HG02798 (cell line): ENCODE measurements around the gene TRIM65.

Experiments
- ATAC-seq: cut with Tn5 transposase; IDR thresholded peaks from one replicate; pipeline ENCODE4 v1.9.1; 2021; ENCODE audit warnings: mild to moderate bottlenecking; ENCODE audit not compliant: unreplicated experiment, poor library complexity

TRIM65 gene

GRCh38 chr17:75919611-75920010, 22.9 kb upstream of the TRIM65 start:
- ATAC-seq: no peak

DNA sequence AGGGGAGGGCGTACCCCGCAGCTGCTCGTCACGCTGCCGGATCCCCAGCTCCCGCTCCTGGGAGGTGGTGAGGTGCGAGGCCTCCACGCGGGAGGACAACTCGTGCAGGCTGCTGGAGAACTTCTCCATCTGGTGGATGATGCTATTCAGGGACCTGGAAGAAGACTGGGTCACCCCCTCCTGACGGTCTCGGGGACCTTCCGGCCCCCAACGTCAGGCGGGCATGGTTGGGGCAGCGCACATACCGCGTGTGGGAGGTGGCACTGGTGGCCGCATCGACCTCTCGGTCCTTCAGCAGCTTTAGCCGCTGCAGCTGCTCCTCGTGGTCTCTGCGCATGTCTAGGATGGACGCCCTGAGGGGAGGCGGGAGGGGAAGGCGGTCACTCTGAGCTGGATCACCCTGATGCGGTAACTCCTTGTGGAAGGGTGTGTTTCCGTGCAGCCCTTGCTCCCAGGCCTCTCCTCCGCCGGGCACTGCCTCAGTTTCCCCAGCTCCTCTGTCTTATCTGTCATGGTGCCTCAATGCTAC, 21.2 kb upstream of the TRIM65 start:
- no peak for ATAC-seq

DNA sequence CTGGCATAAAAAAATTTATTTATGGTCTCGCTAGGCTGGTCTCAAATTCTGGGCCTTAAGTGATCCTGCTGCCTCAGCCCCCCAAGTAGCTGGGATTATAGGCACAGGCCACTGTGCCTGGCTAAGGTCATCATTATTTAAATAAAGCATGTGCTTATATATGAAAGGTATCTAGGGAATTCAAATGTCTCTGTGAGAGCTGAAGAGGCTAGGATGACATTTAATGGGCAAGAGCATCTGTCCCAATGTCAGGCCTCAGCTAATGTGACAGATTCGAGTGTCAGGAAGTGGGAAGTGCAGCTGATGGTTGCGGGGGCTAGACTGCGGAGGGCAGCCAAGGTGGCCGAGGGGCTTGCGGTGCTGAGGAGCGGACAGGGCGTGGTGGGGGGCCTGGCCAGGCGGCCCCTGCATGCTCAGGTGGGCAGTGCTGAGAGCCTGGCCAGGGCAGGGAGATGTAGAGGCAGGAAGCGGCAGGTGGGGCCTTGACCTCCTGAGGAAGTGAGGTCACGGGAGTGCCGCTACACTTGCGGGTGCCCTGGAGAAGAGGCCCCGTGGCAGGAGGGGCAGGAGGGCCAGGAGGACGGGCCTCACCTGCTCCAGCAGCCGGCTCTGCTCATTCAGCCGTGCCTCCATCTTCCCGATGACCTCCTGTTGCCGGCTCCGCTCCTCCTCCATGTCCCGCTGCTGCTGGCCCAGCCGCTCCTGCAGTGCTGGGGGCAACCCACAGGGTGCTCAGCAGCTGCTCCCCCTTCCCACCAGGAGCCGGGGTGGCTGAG, 20.6 kb upstream of the TRIM65 start:
- ATAC-seq: no peak

- ATAC-seq: no peak
These were observed 18.5 kb upstream of the TRIM65 start for GRCh38 chr17:75915268-75915667.

GRCh38 chr17:75914643-75915267, 18.0 kb upstream of the TRIM65 start:
- no peak for ATAC-seq

DNA sequence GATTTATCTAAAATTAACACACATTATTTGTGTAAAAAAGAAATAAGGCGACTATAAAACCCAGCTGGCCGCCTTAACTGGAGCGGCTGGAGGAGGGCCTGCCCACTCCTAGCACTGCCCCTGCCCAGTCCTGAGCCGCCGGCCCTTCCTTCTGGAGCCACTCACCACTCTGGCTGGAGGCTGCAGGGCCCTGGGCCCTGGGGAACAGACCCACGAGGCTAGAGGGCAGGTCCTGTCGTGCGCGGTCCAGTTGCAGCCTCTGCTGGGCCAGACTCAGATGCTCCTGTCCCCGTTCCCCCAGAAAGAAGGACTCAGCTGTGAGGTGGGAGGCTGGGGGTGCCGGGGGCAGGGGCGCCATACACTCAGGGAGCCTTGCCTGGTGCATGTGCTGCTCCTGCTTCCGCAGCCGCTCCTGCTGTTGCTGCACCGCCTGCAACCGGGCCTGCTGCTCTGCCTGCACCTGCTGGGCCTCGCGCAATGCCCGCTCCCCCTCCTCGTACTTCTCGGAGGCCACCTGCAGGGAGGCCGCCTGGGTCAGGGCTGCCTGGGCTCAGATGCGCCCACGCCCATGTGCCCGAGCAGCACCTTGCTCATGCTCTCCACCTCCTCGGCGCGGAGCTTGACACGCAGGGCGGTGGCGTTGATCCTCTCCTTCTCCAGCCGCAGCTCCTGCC, 16.9 kb upstream of the TRIM65 start:
- no peak for ATAC-seq

DNA sequence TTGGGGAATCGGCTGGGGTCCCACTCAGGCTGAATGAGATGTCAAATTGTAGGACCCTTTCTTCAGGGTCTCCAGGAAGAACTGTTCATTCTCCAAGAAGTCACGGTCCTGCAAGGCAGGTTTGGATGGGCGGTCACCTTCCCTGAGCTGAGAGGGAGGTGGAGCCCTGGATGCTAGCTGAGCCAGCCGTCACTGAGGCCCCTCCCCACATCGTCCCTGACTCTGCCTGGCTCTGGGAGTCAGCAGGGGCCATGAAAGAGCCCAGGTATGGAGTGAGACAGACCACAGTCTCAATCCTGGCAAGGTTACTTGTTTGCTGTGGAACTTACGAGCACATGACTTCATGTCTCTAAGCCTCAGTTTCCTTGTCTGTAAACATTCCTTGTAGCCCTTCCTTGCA, 13.9 kb upstream of the TRIM65 start:
- ATAC-seq: no peak

DNA sequence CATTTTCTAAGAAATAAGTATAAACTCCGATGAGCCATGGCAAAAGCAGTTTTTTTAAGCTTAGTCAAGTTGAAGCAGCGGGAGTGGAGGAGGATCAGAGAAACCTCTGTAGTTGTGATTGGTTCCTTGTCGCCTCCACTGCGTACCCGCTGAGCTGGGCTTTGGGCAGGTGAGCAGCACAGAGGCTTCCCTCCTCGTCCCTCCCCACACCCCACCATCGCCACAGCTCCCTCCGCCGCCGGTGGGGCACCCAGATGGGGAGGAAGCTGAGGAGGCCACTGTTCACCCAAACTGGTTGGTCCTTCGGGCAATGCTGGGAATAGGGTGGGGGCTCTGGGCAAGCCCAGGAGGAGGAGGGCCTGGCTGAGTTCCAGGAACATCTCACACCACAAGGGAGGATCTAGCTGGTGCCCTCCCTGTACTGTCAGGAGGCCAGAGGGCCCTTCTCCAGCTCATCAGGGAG, 13.1 kb upstream of the TRIM65 start:
- ATAC-seq: no peak

GRCh38 chr17:75909051-75909811, 12.5 kb upstream of the TRIM65 start:
- ATAC-seq: no peak

DNA sequence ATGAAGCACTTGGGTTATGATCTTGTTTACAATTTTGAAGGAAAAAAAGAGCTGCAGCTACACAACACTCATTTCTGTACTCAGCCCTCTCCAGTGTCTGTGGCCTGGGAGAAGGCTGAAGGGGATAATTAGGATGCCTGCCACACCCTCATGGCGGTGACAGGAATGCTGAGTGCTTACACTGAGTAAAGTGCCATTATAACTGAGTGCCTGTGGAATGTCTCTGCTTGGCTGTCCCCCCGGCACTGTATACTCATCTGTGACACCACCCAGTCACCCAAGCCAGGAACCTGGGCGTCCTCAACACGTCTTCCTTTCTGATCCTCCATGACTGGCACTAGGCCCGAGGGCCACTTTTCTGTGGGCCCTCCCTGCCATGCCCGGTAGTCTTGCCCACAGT, 11.4 kb upstream of the TRIM65 start:
- no peak for ATAC-seq

GRCh38 chr17:75906143-75906884, 9.6 kb upstream of the TRIM65 start:
- no peak for ATAC-seq

GRCh38 chr17:75904749-75905521, 8.2 kb upstream of the TRIM65 start, which contains the start of gene MRPL38:
Gene MRPL38 (minus strand): TSS chr17:75904884. CDS start chr17:75904875, 9 bp downstream.
- ATAC-seq: peak; percentile 96

DNA sequence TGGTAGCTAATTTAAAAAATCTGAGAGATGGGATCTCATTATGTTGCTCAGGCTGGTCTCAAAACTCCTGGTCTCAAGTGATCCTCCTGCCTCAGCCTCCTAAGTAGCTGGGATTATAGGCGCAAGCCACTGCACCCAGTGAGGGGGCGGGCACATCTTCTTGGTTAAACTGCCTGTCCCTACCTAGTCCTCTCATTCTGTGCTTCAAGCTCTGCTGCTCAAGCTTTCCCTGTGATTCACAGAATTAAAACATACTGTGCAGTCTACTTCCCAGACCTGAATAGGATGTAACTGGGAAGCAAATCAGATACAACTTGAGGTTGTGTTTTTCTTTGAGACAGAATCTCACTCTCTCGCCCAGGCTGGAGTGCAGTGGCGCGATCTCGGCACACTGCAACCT, 5.7 kb upstream of the TRIM65 start:
- ATAC-seq: no peak

GRCh38 chr17:75901727-75902126, 5.0 kb upstream of the TRIM65 start:
- no peak for ATAC-seq

GRCh38 chr17:75900691-75901533, 4.2 kb upstream of the TRIM65 start:
- ATAC-seq: no peak

- ATAC-seq: no peak
These were observed 3.2 kb upstream of the TRIM65 start for GRCh38 chr17:75899767-75900468.

GRCh38 chr17:75899353-75899752, 2.6 kb upstream of the TRIM65 start:
- no peak for ATAC-seq
